HG03175 (cell line): Measurements from ENCODE around the gene TTLL8.

Source experiments
- ATAC-seq: cut with Tn5 transposase; IDR thresholded peaks from one replicate; pipeline ENCODE4 v1.9.1; 2021; ENCODE audit warnings: mild to moderate bottlenecking, moderate library complexity; ENCODE audit not compliant: unreplicated experiment

The TTLL8 gene

GRCh38 chr22:50083462-50084079 lies 25.5 kb upstream of the TTLL8 start:
- no peak for ATAC-seq

DNA sequence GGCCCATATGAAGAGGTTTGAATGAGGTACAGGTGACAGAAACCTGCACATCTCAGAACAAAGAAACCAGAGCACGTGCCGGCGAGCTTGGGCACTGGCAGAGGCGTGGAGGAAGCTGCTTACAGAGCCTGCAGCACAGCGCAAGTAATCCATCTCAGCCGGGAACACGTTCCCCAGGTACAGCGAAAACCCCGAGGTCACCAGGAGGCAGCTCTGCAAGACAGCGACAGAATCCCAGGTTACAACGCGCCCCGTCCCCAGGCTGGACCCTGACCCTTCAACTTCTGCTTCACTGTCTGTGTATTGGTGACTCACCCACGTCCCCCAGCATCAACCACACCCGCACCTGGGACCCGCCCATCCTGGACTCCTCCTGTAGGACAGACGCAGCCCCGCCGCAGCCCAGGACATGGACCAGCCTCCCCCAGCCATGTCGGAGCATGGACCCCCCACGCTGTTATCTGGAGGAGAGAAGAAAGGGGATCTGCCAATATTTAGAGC lies 24.9 kb upstream of the TTLL8 start:
- ATAC-seq = no peak

- ATAC-seq = no peak
Observed at GRCh38 chr22:50082197-50082715, 24.2 kb upstream of the TTLL8 start.

DNA sequence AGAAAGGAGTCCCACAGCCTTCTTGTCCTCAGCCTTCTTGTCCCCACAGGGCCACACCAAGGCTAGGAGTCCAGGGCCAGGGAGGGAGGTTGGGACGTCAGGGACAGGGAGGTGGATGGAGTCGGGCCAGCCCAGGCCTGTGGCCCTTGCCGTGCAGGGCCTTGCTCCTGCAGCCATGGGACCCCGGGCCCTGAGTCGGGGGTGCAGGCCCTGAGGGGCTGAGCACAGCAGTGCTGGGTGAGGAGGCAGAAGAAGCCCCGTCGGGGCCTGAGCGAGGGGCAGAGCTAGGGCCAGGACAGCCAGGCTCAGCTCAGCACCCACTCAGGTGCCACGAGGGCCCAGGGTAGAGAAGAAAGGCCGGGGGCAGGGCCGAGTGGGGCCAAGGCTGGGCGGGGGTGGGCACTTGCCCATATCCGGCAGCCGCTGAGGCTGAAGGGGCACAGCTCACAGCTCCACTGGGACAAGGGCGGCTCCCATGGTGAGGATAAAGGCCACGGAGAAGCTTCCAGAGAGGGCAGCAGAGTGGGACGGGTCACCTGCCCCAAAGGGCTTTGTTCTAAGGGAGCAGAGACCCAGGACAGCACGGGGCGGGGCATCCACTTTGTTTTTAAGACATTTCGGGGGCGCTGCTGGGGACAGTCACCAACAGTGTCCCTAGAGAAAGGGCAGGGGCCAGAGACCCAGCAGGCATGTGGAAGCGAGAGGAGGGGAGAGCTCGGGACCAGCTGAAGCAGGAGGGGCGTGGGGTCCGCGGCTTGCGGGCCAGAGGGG lies 23.5 kb upstream of the TTLL8 start:
- ATAC-seq = no peak

DNA sequence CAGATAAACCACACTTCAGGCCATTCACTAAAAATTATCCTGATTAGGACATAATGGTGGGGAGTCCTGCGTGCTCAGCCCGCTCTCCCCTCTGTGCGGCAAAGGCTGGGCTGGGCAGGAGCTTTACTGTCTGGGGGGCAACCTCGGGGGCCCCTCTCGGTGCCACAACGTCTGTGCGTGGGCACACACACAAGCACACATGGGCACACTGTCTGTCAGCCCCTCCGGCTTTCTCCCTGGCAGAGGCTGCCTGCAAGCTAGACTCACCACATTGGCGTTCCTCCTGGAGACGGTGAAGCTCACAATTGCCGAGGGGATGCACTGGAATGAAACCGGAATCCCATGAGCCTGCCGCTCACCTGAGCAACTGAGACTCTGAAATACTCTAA lies 22.0 kb upstream of the TTLL8 start:
- no peak for ATAC-seq

GRCh38 chr22:50078761-50079160 lies 20.7 kb upstream of the TTLL8 start:
- no peak for ATAC-seq

DNA sequence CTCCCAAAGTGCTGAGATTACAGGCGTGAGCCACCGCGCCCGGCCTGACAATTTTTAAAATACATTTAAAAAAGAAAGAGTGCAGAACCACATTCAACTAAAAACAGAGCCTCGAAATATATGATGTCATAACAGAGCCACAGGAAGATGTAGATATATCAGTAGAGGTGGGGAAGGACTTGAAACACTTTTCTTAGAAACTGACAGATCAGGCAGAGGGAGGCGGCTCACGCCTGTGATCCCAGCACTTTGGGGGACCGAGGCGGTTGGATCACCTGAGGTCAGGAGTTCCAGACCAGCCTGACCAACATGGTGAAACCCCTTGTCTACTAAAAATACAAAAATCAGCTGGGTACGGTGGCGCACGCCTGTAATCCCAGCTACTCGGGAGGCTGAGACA lies 20.1 kb upstream of the TTLL8 start:
- ATAC-seq = no peak

DNA sequence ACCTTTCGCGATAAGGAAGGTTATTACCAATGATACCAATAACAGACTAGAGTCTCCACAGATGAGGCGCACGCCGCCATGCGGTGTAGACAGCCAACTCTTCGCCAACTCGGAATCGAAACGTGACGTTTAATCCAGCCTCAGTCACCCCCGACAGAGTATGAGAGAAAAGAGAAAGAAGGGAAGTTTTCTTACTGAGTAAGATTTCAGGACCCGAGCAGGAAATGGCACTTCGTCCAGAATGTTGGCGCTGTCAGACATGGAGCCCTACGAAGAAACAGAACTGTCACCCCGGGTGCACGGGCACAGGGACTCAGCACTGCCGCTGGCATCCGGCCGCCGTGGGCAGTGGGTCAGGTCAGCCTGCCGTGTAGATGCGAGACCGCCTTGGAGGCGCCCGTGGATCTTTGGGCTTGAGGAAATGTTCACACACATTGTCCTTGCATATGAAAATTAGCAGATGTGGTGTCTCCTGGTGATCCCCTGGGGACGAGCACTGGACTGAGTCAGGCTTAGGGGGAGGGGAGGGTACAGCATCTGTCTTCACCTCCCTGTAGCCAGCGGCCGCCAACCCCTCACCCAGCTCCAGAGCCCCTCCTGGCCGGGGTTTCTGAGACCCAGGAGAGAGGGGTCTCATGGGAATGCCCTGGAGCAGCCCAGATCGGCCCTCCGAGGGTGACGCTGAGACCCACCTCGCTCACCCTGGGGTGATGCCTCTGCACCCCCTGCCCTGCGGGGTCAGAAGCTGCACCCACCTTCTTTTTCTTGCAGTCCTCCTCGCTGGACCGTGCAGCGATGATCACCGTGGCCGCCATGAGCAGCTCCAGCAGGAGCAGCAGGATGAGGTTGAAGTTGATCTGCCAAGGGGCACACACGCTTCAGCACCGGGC lies 18.8 kb upstream of the TTLL8 start:
- ATAC-seq = no peak

DNA sequence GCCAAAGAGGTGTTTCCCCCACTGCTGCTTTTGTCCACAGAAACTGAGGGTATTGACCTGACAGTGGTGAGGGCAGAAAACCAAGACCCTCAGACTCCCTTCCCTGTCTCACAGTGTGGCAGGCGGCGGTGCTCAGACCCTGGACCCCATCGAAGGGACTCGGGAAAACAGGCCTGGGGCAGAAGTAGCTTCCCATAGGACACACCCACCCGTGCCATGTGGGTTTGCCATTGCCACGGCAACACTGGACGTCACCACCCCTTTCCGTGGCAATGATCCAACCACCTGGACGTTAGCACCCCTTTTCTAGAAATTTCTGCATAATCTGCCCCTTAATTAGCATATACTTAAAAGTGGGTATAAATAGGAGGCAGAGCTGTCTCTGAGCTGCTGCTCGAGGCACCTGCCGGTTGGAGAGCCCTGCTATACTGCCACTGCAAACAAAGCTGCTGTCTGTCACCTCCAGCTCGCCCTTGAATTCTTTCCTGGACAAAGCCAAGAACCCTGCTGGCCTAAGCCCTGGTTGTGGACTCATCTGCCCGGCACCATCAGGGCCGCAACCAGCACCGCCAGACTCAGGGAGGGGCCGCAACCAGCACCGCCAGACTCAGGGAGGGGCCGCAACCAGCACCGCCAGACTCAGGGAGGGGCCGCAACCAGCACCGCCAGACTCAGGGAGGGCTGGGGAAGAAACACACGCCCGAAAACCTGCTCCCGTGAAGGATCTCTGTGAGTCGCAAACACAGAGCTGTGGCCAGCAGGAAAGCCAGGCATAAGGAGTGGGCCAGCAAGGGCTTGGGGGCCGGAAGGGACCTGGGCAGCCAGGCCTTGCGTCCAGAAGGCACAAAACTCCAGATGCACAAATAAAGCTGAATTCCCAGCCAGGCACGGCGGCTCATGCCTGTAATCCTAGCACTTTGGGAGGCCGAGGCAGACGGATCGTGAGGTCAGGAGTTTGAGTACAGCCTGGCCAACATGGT lies 16.7 kb upstream of the TTLL8 start:
- ATAC-seq = no peak

- ATAC-seq = no peak
Observed at GRCh38 chr22:50074056-50074455, 16.0 kb upstream of the TTLL8 start.

- ATAC-seq = no peak
Observed at GRCh38 chr22:50072714-50073538, 14.8 kb upstream of the TTLL8 start.

DNA sequence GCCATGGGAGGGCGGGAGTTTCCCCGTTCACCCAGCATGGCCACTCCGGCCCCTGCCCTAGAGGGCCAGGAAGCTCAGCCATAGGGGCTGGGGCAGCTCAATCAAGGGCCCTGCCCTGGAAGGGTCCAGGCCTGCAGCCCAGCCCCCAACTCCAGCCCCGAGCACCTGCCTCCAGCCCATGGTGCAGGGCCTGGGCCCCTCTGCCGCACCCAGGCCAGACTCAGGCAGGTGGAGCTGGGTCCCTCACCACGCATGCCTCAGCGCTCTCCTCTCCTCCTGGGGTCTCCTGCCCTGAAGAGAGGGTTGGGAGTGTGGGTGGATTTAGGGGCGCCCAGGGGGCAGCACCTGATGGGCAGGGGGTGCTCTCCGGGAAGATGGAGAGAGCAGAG lies 14.1 kb upstream of the TTLL8 start:
- no peak for ATAC-seq

GRCh38 chr22:50071432-50072166 lies 13.5 kb upstream of the TTLL8 start:
- no peak for ATAC-seq

- ATAC-seq = no peak
Observed at GRCh38 chr22:50070366-50070765, 12.3 kb upstream of the TTLL8 start.

GRCh38 chr22:50068096-50068495 lies 10.0 kb upstream of the TTLL8 start:
- no peak for ATAC-seq

- no peak for ATAC-seq
Observed at GRCh38 chr22:50067244-50067643, 9.1 kb upstream of the TTLL8 start.

DNA sequence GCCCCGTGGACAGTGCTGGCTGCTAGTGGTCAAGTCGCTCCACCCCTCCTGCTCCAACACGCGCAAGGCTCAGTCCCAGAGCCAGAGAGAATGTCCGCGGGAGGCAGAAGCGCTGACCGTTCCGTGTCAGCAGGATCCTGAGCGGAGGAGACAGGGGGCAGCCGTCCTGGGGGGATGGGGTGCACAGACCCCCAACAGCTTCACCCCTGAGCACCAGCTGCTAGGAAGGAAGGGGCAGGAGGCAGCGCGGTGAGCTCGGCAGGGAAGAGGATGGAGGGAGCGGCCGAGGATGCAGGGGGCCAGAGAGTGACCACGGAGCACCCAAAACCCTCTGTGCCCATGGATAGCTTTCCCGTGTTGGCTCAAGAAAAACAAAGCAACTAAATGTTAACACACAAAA lies 6.4 kb upstream of the TTLL8 start:
- ATAC-seq = no peak

DNA sequence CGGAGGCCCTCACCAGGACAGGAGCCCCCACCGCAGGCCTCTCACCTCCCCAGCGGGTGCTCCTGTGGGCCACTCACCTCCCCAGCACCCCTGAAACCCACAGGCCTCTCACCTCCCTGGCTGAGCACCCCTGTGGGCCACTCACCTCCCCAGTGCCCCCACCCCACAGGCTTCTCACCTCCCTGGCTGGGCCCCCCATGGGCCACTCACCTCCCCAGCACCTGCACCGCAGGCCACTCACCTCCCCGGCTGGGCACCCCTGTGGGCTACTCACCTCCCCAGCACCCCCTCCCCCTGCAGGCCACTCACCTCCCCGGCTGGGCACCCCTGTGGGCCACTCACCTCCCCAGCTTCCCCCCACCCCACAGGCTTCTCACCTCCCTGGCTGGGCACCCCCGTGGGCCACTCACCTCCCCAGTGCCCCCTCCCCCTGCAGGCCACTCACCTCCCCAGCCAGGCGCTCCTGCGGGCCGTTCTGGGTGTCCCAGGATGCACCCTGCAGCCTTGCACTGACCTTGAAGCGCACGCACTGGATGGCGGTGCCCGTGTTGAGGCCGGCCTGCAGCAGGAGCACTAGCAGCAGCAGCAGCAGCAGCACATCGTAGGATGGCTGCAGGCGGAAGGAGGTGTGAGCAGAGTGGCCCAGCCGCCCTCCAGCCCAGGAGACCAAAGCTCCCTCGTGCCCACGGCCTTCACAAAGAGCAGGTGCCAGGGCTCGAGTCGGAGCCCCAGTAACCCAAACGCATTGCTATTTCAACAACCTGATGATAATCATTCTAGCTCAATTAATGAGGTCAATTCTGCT lies 5.7 kb upstream of the TTLL8 start:
- no peak for ATAC-seq
